A549 (cell line): ENCODE measurements around the gene SNTA1.

Source experiments
- EP300 ChIP-seq, 2 experiments: fragments of >200 bp; sonication (Bioruptor Twin); formaldehyde crosslinking; IDR thresholded peaks; 2 replicates in 1 of 2; 3 replicates in 1 of 2; pipeline ENCODE4 v1.6.1; 2016 to 2017
- JUNB ChIP-seq: fragments of >200 bp; sonication (Bioruptor Twin); formaldehyde crosslinking; IDR thresholded peaks from 2 replicates; pipeline ENCODE4 v1.6.1; 2016
- NPAS2 ChIP-seq: fragments of 250-450 bp; sonication (Bioruptor Pico); IDR thresholded peaks from 2 replicates; pipeline ENCODE4 v1.8.0; 2022; ENCODE audit warnings: mild to moderate bottlenecking, moderate library complexity, borderline replicate concordance
- NR3C1 ChIP-seq: fragments of >200 bp; sonication (Bioruptor Twin); formaldehyde crosslinking; IDR thresholded peaks from 3 replicates; pipeline ENCODE4 v1.6.1; 2017
- POLR2A ChIP-seq: IDR thresholded peaks from 2 replicates; pipeline ENCODE4 v1.6.1; 2012; ENCODE audit warnings: mild to moderate bottlenecking, low read length
- RCOR1 ChIP-seq: fragments of 150-350 bp; IDR thresholded peaks from 2 replicates; pipeline ENCODE4 v1.6.1; 2014; ENCODE audit warnings: antibody characterized with exemption, low read length, low read depth
- ZFP36 ChIP-seq: fragments of 450-650 bp; IDR thresholded peaks from 2 replicates; pipeline ENCODE4 v1.6.1; 2014; ENCODE audit warnings: borderline replicate concordance; ENCODE audit not compliant: partially characterized antibody
- TF ChIP-seq, protein P1 (sequence below): fragments of >200 bp; sonication (Bioruptor Twin); formaldehyde crosslinking; IDR thresholded peaks from 3 replicates; pipeline ENCODE4 v1.5.1; 2016

DNA sequence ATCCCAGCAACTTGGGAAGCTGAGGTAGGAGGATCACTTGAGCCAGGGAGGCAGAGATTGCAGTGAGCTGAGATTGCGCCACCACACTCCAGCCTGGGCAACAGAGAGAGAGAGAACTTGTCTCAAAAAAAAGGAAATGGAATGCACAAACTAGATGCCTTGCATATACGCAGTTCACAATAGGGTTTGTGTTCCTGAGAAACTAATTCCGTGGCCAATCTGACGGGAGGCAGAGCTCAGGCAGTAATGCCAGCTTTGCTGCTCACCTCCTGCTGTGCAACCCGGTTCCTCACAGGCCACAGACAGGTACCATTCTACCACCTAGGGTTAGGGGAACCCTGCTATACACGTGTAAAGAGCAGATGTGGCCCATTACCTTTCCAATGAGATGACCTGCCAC is 43.6 kb downstream of the SNTA1 start:
- TF ChIP-seq, protein P1, sequence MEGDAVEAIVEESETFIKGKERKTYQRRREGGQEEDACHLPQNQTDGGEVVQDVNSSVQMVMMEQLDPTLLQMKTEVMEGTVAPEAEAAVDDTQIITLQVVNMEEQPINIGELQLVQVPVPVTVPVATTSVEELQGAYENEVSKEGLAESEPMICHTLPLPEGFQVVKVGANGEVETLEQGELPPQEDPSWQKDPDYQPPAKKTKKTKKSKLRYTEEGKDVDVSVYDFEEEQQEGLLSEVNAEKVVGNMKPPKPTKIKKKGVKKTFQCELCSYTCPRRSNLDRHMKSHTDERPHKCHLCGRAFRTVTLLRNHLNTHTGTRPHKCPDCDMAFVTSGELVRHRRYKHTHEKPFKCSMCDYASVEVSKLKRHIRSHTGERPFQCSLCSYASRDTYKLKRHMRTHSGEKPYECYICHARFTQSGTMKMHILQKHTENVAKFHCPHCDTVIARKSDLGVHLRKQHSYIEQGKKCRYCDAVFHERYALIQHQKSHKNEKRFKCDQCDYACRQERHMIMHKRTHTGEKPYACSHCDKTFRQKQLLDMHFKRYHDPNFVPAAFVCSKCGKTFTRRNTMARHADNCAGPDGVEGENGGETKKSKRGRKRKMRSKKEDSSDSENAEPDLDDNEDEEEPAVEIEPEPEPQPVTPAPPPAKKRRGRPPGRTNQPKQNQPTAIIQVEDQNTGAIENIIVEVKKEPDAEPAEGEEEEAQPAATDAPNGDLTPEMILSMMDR, result no peak
- TF ChIP-seq JUNB (no peak), NR3C1 (no peak), EP300 (IDR thresholded peaks at IDR 0.05) (no peak), POLR2A (no peak), NPAS2 (CRISPR knock-in tag) (no peak), RCOR1 (no peak), ZFP36 (no peak)
